GM12874 (cell line): ENCODE results near the gene SSH2.

Experiments
- TF ChIP-seq, protein P1 (sequence below): IDR thresholded peaks from 2 replicates; pipeline ENCODE4 v1.5.1; 2011; ENCODE audit warnings: low read depth, mild to moderate bottlenecking, control low read depth, low read length, moderate library complexity; ENCODE audit not compliant: insufficient read depth

SSH2 gene, protein sequence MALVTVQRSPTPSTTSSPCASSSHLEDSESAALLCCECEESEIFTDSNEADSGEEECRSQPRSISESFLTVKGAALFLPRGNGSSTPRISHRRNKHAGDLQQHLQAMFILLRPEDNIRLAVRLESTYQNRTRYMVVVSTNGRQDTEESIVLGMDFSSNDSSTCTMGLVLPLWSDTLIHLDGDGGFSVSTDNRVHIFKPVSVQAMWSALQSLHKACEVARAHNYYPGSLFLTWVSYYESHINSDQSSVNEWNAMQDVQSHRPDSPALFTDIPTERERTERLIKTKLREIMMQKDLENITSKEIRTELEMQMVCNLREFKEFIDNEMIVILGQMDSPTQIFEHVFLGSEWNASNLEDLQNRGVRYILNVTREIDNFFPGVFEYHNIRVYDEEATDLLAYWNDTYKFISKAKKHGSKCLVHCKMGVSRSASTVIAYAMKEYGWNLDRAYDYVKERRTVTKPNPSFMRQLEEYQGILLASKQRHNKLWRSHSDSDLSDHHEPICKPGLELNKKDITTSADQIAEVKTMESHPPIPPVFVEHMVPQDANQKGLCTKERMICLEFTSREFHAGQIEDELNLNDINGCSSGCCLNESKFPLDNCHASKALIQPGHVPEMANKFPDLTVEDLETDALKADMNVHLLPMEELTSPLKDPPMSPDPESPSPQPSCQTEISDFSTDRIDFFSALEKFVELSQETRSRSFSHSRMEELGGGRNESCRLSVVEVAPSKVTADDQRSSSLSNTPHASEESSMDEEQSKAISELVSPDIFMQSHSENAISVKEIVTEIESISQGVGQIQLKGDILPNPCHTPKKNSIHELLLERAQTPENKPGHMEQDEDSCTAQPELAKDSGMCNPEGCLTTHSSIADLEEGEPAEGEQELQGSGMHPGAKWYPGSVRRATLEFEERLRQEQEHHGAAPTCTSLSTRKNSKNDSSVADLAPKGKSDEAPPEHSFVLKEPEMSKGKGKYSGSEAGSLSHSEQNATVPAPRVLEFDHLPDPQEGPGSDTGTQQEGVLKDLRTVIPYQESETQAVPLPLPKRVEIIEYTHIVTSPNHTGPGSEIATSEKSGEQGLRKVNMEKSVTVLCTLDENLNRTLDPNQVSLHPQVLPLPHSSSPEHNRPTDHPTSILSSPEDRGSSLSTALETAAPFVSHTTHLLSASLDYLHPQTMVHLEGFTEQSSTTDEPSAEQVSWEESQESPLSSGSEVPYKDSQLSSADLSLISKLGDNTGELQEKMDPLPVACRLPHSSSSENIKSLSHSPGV (N-terminal part only)

DNA sequence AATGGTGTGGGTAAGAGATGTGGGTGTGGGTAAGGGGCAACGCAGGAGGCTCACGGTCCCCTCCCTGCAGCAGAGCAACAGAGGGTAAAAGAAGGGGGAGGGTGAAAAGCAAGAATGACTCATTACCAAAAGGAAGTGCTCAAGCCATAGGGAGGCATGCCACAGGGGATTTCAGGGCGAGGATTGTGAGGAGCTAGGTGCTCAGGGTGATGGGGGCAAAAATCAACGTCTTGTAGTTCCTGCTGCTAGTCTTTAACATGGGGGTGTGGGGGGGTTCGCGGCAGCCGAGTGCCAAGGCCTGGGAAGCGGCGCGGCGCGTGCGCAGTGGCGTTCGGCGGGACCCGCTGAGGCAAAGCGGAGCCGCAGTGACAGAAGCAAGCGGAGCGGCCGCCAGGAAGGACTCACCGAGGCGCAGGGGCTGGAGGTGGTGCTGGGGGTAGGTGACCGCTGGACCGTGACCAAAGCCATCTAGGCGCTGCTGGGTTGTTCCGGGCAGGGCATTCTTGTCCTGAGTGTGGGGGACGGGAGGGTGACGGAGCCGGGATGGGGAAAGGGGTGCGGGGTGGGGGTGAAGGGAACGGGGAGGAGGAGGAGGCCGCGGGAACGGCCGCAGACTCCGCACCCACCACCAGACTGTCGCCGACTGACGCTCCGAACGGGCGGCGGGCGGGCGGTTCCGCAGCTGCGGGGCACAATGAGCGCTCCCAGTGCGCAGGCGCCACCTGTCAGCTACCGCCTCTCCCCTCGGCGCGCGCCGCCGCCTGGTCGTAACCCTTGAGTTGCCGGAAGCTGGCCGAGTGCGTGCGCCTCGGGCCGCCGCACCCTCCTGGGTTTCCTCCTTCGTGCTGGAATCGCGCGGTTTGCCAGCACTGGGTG, at the start of gene SSH2:
SSH2 (minus strand) TSS at position 696 of the 876 bp plus-strand sequence; CDS start at position 468, 228 bp downstream.
- TF ChIP-seq, protein P1, sequence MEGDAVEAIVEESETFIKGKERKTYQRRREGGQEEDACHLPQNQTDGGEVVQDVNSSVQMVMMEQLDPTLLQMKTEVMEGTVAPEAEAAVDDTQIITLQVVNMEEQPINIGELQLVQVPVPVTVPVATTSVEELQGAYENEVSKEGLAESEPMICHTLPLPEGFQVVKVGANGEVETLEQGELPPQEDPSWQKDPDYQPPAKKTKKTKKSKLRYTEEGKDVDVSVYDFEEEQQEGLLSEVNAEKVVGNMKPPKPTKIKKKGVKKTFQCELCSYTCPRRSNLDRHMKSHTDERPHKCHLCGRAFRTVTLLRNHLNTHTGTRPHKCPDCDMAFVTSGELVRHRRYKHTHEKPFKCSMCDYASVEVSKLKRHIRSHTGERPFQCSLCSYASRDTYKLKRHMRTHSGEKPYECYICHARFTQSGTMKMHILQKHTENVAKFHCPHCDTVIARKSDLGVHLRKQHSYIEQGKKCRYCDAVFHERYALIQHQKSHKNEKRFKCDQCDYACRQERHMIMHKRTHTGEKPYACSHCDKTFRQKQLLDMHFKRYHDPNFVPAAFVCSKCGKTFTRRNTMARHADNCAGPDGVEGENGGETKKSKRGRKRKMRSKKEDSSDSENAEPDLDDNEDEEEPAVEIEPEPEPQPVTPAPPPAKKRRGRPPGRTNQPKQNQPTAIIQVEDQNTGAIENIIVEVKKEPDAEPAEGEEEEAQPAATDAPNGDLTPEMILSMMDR, result peak; percentile 14; the same call in 1 of the 2 replicates

DNA sequence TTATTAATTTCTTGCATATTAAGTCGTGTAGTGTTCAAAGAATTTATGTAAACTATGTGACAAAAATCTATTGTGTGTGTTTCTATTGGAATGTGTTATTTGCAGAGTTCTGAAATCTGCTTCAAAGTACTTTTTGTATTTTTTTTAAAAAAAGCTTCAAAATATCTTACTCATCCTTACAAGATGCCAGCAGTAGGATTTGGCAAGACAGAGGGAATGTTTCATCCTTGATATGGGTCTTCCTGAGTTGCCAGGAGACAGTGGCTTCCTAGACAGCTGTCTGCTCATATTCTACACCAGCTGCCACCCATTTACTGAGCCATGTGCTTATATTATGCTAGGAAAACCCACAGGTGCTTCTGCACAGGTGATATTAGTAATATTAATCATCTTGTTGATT, 47.8 kb upstream of the SSH2 start:
- TF ChIP-seq, protein P1, result no peak

DNA sequence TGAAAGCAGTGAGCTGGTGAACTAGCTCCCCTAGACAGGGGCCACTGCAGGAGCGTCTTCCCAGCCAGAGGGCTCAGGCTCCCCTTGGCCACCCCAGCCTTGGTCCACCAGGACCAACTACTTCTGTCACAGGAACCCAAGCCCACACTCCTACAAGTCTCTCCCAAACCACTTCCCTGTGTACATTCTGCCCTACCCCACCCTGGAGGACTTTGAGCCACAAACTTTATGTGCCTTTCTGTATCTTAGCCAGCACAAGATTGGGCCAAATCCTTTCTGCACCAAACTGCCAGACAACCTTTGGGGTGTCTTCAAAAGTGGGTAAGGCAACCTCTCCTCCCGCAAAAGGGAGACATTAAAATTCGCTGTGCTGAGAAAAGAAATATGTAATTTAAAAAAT, 43.0 kb upstream of the SSH2 start:
- TF ChIP-seq, protein P1, result no peak

DNA sequence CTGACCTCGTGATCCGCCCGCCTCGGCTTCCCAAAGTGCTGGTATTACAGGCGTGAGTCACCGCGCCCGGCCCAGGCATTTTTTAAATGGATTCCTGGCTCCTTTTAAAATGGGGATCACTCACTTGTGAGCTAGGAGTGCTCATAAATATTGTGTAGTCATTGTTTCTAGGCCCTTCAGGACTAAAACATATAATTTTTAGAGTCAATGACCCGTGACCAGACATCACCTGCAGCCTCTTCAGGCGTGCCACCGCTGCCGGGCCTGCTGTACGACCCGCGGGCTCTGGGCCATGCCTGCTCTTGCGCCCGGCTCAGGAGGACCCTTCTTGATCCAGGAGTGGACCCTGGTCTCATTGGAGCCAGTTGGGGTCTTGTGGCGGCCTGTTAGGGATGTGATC, 42.2 kb upstream of the SSH2 start:
- TF ChIP-seq, protein P1, result no peak

DNA sequence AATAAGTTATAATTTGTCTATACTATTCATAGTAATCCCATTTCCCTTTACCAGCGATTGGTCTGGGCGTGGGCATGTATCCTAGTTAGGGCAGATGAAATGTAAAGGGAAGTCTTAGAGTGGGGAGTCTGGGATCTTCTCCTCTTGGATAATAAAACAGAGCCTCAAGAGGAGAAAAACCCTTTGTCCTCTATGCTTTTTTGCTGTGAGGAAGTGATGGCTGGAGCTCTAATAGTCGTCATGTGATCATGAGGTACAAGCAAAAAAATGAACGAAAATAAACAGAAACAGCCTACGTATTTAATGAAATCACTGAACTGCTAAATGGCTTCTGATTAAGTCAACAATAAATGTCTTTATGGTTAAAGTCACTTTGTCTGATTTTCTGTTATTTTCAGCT, 38.2 kb upstream of the SSH2 start:
- TF ChIP-seq, protein P1, result no peak

DNA sequence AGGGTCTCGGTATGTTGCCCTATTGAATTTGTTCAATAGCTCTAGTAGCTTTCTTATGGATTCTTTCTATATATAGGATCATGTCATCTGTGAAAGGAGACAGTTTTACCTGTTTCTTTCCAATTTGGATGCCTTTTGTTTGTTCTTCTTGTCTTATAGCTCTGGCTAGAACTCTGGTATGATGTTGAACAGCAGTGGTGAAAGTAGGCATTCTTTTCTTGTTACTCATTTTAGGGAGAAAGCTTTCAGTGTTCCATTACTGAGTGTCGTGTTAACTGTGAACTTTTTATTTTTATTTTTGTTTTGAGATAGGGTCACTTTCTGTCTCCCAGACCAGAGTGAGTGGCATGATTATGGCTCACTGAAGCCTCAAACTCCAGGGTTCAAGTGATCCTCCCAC, 32.6 kb upstream of the SSH2 start:
- TF ChIP-seq, protein P1, result no peak
